DND-41 (cell line): Measurements from ENCODE around the gene GLCCI1.

Experiments used
- ATAC-seq: fragments of 200-7000 bp; cut with Tn5 transposase; 3 replicates; pipeline ENCODE4 v1.9.1; 2021; ENCODE audit warnings: low read depth; ENCODE audit not compliant: insufficient read depth
- DNase-seq: peaks from one replicate; pipeline ENCODE4 v3.0.0-alpha.2; 2020
- H2AFZ ChIP-seq: 2 replicates; pipeline ENCODE4 v1.6.0; 2012; ENCODE audit warnings: low read depth, low read length
- H3K27ac ChIP-seq: 2 replicates; pipeline ENCODE4 v1.5.1; 2012; ENCODE audit warnings: low read length, inconsistent platforms
- H3K27me3 ChIP-seq: fragments of 200-600 bp; sonication (generic); 2 replicates; pipeline ENCODE4 v1.6.0; 2012; ENCODE audit warnings: low read length, mild to moderate bottlenecking, inconsistent platforms; ENCODE audit not compliant: insufficient read depth, poor library complexity
- H3K36me3 ChIP-seq: 2 replicates; pipeline ENCODE4 v1.5.1; 2012; ENCODE audit warnings: low read length, inconsistent platforms; ENCODE audit not compliant: insufficient read depth
- H3K4me1 ChIP-seq: 2 replicates; pipeline ENCODE4 v1.5.1; 2012; ENCODE audit warnings: mild to moderate bottlenecking, low read length; ENCODE audit not compliant: insufficient read depth
- H3K4me2 ChIP-seq: 2 replicates; pipeline ENCODE4 v1.6.0; 2012; ENCODE audit warnings: mild to moderate bottlenecking, moderate library complexity, low read length, inconsistent platforms; ENCODE audit not compliant: insufficient read depth
- H3K4me3 ChIP-seq, 2 experiments: fragments of 200-600 bp in 1 of 2; shearing (Covaris generic) in 1 of 2; 2 replicates each; pipeline ENCODE4 v1.5.1; 2012 to 2016; ENCODE audit warnings: inconsistent platforms in 2 of 2, low read length in 2 of 2, mild to moderate bottlenecking in 2 of 2, low read depth in 1 of 2, moderate library complexity in 1 of 2
- H3K79me2 ChIP-seq: 2 replicates; pipeline ENCODE4 v1.6.0; 2012; ENCODE audit warnings: low read length, inconsistent platforms; ENCODE audit not compliant: insufficient read depth
- H3K9ac ChIP-seq: 2 replicates; pipeline ENCODE4 v1.6.0; 2012; ENCODE audit warnings: low read depth, mild to moderate bottlenecking, inconsistent platforms, low read length, moderate library complexity
- H3K9me3 ChIP-seq: 2 replicates; pipeline ENCODE4 v1.5.1; 2012; ENCODE audit warnings: low read length, moderate library complexity, mild to moderate bottlenecking, inconsistent platforms; ENCODE audit not compliant: insufficient read depth, severe bottlenecking
- H4K20me1 ChIP-seq: 2 replicates; pipeline ENCODE4 v1.6.0; 2012; ENCODE audit warnings: low read length; ENCODE audit not compliant: insufficient read depth
- CTCF ChIP-seq: IDR thresholded peaks from 2 replicates; pipeline ENCODE4 v1.5.1; 2012; ENCODE audit warnings: borderline replicate concordance, low read length, moderate library complexity, mild to moderate bottlenecking; ENCODE audit not compliant: poor library complexity, severe bottlenecking; ENCODE audit errors: extremely low read depth
- EZH2 ChIP-seq: IDR thresholded peaks from 3 replicates; pipeline ENCODE4 v1.6.1; 2012; ENCODE audit warnings: borderline replicate concordance, low read depth, mild to moderate bottlenecking, moderate library complexity, low read length, inconsistent platforms; ENCODE audit not compliant: severe bottlenecking

The GLCCI1 gene

GRCh38 chr7:7938471-7938870 lies 30.1 kb upstream of the GLCCI1 start:
- no peaks in the 10 kb centered on the region for H4K20me1 ChIP-seq
- ATAC-seq: no peak
- TF ChIP-seq CTCF: no peak
- no peak for TF ChIP-seq EZH2
- no peaks in the 10 kb centered on the region for H3K27me3 ChIP-seq
- no peaks in the 10 kb centered on the region for H3K79me2 ChIP-seq
- H3K27ac ChIP-seq: no peak overlapping the region
- H3K4me3 ChIP-seq: no peak overlapping the region
- no peak overlapping the region for H3K9ac ChIP-seq
- no peaks in the 10 kb centered on the region for H3K36me3 ChIP-seq
- DNase-seq: no peak
- no peak overlapping the region for H2AFZ ChIP-seq
- H3K9me3 ChIP-seq: no peaks in the 10 kb centered on the region
- no peak overlapping the region for H3K4me2 ChIP-seq
- peaks cover 26% of the 10 kb centered on the region for H3K4me1 ChIP-seq

DNA sequence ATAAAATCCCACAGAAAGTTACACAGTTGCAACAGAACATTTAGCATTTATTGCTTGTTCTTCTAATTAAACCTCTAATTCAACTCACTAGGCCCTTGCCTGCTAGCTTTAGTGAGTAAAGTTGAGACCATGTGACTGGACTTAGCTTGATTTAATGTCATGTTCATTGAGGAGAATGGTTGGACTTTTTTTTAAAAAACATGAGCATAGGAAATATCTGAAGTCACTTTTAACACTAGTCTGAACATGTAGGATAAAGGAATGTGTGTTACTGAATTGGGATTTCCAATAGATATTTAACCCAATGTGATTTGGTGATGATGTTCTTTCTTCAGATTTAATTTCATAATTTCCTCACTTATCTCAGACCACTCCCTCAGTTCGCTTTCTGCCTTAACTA lies 24.6 kb upstream of the GLCCI1 start:
- DNase-seq (no peak), ATAC-seq (no peak)
- Histone ChIP-seq H4K20me1 (no peaks in the 10 kb centered on the region), H3K79me2 (no peaks in the 10 kb centered on the region), H3K9me3 (no peaks in the 10 kb centered on the region), H3K9ac (peak overlapping the region; percentile 55), H3K4me3 (peak overlapping the region in 1 of 2 experiments; percentile 56; a peak in 2 of 4 replicates), H3K27ac (peak overlapping the region; percentile 96), H3K36me3 (no peaks in the 10 kb centered on the region), H3K27me3 (no peaks in the 10 kb centered on the region), H2AFZ (peak overlapping the region; percentile 65), H3K4me1 (peaks cover 64% of the 10 kb centered on the region), H3K4me2 (peak overlapping the region; percentile 69)
- no peak for TF ChIP-seq EZH2
- no peak for TF ChIP-seq CTCF

- Histone ChIP-seq H3K4me1 (peaks cover 72% of the 10 kb centered on the region), H4K20me1 (no peaks in the 10 kb centered on the region), H3K9ac (peak overlapping the region; percentile 55), H3K9me3 (no peaks in the 10 kb centered on the region), H3K27me3 (no peaks in the 10 kb centered on the region), H3K27ac (peak overlapping the region; percentile 96), H3K36me3 (no peaks in the 10 kb centered on the region), H2AFZ (peak overlapping the region; percentile 65), H3K79me2 (no peaks in the 10 kb centered on the region), H3K4me3 (peak overlapping the region; percentile 3 to 56; a peak in 3 of 4 replicates), H3K4me2 (peak overlapping the region; percentile 69)
- no peak for TF ChIP-seq EZH2
- peak; percentile 30 for TF ChIP-seq CTCF
- ATAC-seq (peak; percentile 93), DNase-seq (peak; percentile 81)
These were observed 23.8 kb upstream of the GLCCI1 start for GRCh38 chr7:7944619-7945282.

DNA sequence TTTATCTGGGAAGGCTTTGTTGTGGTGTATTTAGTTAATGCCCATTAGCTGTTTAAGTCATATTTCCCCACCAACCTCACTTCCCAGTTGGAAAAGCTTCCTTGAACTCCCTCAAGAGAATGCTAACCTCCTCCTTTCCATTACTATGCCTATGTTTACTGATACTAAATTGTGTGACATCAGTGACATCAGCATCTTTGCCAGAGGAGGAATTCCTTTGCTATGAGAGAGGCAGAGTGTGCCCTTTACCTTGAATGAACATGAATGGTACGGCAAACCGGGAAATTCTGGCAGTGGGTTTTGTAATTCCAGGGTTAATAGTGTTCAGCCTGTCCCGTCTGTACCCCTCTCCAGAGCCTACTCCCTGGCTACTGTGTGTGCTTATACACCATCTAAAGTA lies 22.1 kb upstream of the GLCCI1 start:
- no peak for ATAC-seq
- H3K4me2 ChIP-seq: no peak overlapping the region
- no peaks in the 10 kb centered on the region for H3K79me2 ChIP-seq
- H3K27ac ChIP-seq: peak overlapping the region; percentile 96
- H2AFZ ChIP-seq: no peak overlapping the region
- H3K27me3 ChIP-seq: no peaks in the 10 kb centered on the region
- DNase-seq: no peak
- H3K4me1 ChIP-seq: peaks cover 74% of the 10 kb centered on the region
- no peak overlapping the region for H3K4me3 ChIP-seq
- H3K9ac ChIP-seq: peak overlapping the region; percentile 55; the same call in 1 of the 2 replicates
- peaks cover 2% of the 10 kb centered on the region for H3K9me3 ChIP-seq
- no peaks in the 10 kb centered on the region for H4K20me1 ChIP-seq
- TF ChIP-seq CTCF (no peak), EZH2 (no peak)
- H3K36me3 ChIP-seq: no peaks in the 10 kb centered on the region
